Body of pancreas (tissue), 4 donors: ENCODE data around the gene RBM10. TPM values are rescaled to one million over a fixed set of nuclear protein-coding genes. Genes with fewer than 3 reads are reported as not detected.

Source experiments
- ATAC-seq: fragments of 150-250 bp; one replicate; pipeline ENCODE4 v1.9.1; 2016
- DNase-seq, 4 donors: peaks; one replicate each; pipeline ENCODE4 v3.0.0-alpha.2; 2019
- H3K27ac ChIP-seq, 4 donors: fragments of 200-600 bp; sonication (generic); 1 replicate in 3 of 4; 2 replicates in 1 of 4; pipeline versions ENCODE4 v1.5.1 to v1.6.1; 2016 to 2019; ENCODE audit warnings: mild to moderate bottlenecking in 1 of 4, mixed read lengths in 1 of 4, moderate library complexity in 1 of 4
- H3K27me3 ChIP-seq, 2 donors: fragments of 200-600 bp; sonication (generic); one replicate each; pipeline ENCODE4 v1.6.0; 2016; ENCODE audit warnings: mild to moderate bottlenecking in 1 of 2
- H3K36me3 ChIP-seq, 2 donors: fragments of 200-600 bp; sonication (generic); replicated peaks in 1 of 2; 2 replicates each; pipeline ENCODE4 v1.5.1; 2016; ENCODE audit warnings: low read depth in 2 of 2; ENCODE audit not compliant: insufficient read depth in 1 of 2
- H3K4me1 ChIP-seq: fragments of 200-600 bp; sonication (generic); one replicate; pipeline ENCODE4 v1.6.0; 2016
- H3K4me3 ChIP-seq, 2 donors: fragments of 200-600 bp; sonication (generic); 1 replicate in 1 of 2; 2 replicates in 1 of 2; pipeline ENCODE4 v1.5.1; 2016 to 2019
- H3K9me3 ChIP-seq, 3 donors: fragments of 200-600 bp; sonication (generic); 1 replicate in 2 of 3; 2 replicates in 1 of 3; pipeline ENCODE4 v1.5.1; 2016
- CTCF ChIP-seq, 7 experiments: fragments of 450-650 bp in 4 of 7; fragments of 200-600 bp in 3 of 7; sonication (generic) in 3 of 7; IDR thresholded peaks; one replicate each; pipeline ENCODE4 v1.5.1; 2016 to 2019; ENCODE audit warnings: antibody characterized with exemption in 7 of 7
- POLR2A ChIP-seq, 3 donors: fragments of 450-650 bp; IDR thresholded peaks; one replicate each; pipeline ENCODE4 v1.6.1; 2016; ENCODE audit warnings: antibody characterized with exemption in 3 of 3, mild to moderate bottlenecking in 2 of 3
- WGBS, 2 donors: methylation state at CpG; one replicate each; pipeline ENCODE4 v1.1.5; 2017; 5-methylcytosine and 5-hydroxymethylcytosine counted together
- intact Hi-C: fragments of 100-400 bp; cut with DNase I; formaldehyde crosslinking; loops from one replicate; pipeline ENCODE4 v1.15.1; 2023
- total RNA-seq, 2 donors: library from RNA; depleted of rRNA; stranded (reverse); fragments of >200 nt; gene quantifications; one replicate each; pipeline ENCODE4 v1.1.0, GENCODE V29; 2016

RBM10 gene
- total RNA-seq, 2 donors from 2014 or later, result 16.1 to 29.0 TPM

DNA sequence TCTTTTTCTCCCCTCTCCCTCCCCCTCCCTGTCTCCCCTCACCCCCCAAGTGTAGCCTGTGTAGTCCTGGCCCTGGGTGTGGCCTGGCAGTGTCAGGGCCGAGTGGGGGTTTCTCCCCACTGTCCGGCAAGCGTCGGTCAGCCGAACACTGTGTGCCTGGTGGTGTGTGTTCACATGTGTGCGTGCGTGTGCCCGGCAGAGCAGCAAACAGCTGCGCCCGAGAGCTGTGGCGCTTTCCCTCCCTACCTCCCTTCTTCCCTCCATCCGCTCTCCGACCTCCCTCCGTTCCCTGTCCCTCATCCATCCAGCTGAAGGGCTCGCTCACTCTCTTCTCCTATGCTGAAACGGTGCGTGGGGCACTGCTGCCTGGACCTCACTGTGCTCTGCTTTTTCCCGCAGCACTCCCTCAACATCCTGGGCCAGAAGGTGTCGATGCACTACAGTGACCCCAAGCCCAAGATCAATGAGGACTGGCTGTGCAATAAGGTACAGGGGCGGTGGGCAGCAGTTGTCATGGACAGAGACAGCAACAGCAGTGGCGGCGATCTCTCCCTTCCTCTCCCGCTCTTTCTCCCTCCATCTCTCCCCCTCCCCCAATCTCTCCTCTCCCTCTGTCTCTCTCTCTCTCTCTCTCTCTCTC is 31.2 kb downstream of the RBM10 start:
- DNase-seq (no peak), ATAC-seq (no peak)
- Histone ChIP-seq H3K9me3 (no peaks in the 10 kb centered on the region), H3K4me1 (no peaks in the 10 kb centered on the region), H3K27me3 (no peaks in the 10 kb centered on the region), H3K36me3 (peaks cover 0 to 5% of the 10 kb centered on the region in 2 donors), H3K4me3 (no peak overlapping the region), H3K27ac (no peak overlapping the region)
- intact Hi-C loops, result no loop called here
- TF ChIP-seq POLR2A (IDR thresholded peaks at IDR 0.05) (no peak), CTCF (IDR thresholded peaks at IDR 0.05) (no peak)
- 95 to 100% methylated on average over 3 to 11 of the region's 23 CpGs for WGBS, 2 donors

DNA sequence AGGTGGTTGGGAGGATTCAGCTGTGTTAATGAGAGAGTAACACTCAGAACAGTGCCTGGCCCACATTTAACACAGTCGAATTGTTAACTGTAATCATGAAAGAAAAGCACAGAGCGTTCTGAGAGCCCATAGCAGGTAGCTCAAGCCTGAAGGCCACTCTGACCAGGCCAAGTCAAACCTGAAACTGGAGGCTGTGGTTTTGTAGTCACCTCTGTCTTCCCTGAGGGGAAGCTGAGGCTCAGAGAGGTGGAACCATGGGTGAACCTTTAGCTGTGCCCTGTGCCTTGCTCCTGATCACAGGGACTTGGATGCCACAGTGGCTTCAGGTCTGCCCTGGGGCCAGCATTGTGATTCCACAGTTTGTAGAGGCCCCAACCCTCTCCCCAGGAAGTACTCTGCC is 32.1 kb downstream of the RBM10 start:
- Histone ChIP-seq H3K27me3 (no peaks in the 10 kb centered on the region), H3K9me3 (no peaks in the 10 kb centered on the region), H3K4me1 (no peaks in the 10 kb centered on the region), H3K4me3 (no peak overlapping the region), H3K36me3 (peaks cover 0 to 6% of the 10 kb centered on the region in 2 donors), H3K27ac (no peak overlapping the region)
- no peak for DNase-seq
- no peak for ATAC-seq
- 87% methylated on average over 2 of the region's 2 CpGs; no CpG with 5 or more reads in 1 of the 2 donors for WGBS, 2 donors
- intact Hi-C loops, result no loop called here
- no peak for TF ChIP-seq CTCF (IDR thresholded peaks at IDR 0.05)
- no peak for TF ChIP-seq POLR2A (IDR thresholded peaks at IDR 0.05)

DNA sequence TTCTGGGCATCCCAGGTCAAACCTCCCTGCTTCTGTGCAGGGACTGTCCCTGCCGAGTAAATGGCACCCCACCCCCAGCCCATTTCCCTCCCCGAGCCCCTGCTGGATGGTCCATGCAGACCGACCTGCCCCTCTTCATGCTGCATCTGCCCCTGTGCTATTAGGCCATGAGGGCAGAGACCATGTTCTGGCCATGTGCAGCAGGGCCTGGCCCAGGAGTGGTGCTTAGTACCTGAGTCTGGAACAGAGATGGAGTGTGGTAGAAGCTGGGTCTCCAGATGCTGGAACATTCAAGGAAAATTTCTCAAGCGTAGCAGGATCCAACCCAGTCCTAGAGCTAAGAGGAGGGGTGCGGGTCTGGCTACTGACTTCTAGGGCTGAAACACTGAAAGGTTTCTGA is 33.3 kb downstream of the RBM10 start:
- Histone ChIP-seq H3K36me3 (peaks cover 0 to 12% of the 10 kb centered on the region in 2 donors), H3K27ac (no peak overlapping the region), H3K9me3 (no peaks in the 10 kb centered on the region), H3K4me1 (no peaks in the 10 kb centered on the region), H3K27me3 (no peaks in the 10 kb centered on the region), H3K4me3 (no peak overlapping the region)
- TF ChIP-seq CTCF (IDR thresholded peaks at IDR 0.05) (no peak), POLR2A (IDR thresholded peaks at IDR 0.05) (no peak)
- intact Hi-C loops, result no loop called here
- DNase-seq (no peak), ATAC-seq (no peak)
- 90% methylated on average over 4 to 5 of the region's 5 CpGs for WGBS, 2 donors

GRCh38 chrX:47179221-47179927 is 34.4 kb downstream of the RBM10 start:
- H3K27ac ChIP-seq, result no peak overlapping the region
- no peak for DNase-seq
- intact Hi-C loops, result no loop called here
- no peak overlapping the region for H3K4me3 ChIP-seq
- H3K27me3 ChIP-seq, result no peaks in the 10 kb centered on the region
- no peak for ATAC-seq
- no peaks in the 10 kb centered on the region for H3K9me3 ChIP-seq
- 73 to 77% methylated on average over 3 to 7 of the region's 14 CpGs for WGBS, 2 donors
- peaks cover 0 to 12% of the 10 kb centered on the region in 2 donors for H3K36me3 ChIP-seq
- no peak for TF ChIP-seq CTCF (IDR thresholded peaks at IDR 0.05)
- TF ChIP-seq POLR2A (IDR thresholded peaks at IDR 0.05), result no peak
- no peaks in the 10 kb centered on the region for H3K4me1 ChIP-seq
